RWPE1 (cell line): ENCODE measurements around the gene CASZ1.

Experiments used
- CTCF ChIA-PET: fragments of 350-600 bp; sonication (Branson Sonifier 250); formaldehyde crosslinking; extraction: SDS; loops from one replicate; lab custom pipeline; 2021; lab: Yijun Ruan, JAX
- POLR2A ChIA-PET: fragments of 400-600 bp; formaldehyde crosslinking; extraction: SDS; loops from one replicate; lab custom pipeline; 2020; ENCODE audit warnings: antibody characterized with exemption; ENCODE audit not compliant: low non-redundant PET; lab: Yijun Ruan, JAX
- DNase-seq: peaks from one replicate; pipeline ENCODE4 v3.0.0; 2012; ENCODE audit warnings: low spot score
- H3K27ac ChIP-seq: fragments of 450-650 bp; 2 replicates; pipeline ENCODE4 v1.5.1; 2017
- TF ChIP-seq, protein P1 (sequence below): fragments of 450-650 bp; conservative IDR thresholded peaks from 2 replicates; pipeline ENCODE4 v1.5.1; 2017; ENCODE audit warnings: low read depth, mild to moderate bottlenecking

CASZ1 gene

DNA sequence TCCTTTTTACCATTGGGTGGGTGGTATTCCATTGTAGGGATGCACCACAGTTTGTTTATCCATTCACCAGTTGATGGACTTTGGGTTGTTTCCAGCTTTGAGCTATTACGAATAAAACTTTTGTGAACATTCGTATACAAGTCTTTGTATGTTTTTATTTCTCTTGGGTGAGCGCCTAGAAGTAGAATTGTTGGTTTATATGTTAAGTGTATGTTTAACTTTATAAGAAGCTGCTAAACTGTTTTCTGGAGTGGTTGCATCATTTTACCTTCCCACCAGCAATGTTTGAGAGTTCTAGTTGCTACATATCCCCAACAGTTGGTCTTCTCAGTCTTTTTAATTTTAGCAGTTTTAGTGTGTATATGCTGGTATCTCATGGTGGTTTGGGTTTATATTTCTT, 189.2 kb downstream of the CASZ1 start:
- CTCF ChIA-PET, result no interaction called here
- no peak for DNase-seq
- TF ChIP-seq, protein P1, sequence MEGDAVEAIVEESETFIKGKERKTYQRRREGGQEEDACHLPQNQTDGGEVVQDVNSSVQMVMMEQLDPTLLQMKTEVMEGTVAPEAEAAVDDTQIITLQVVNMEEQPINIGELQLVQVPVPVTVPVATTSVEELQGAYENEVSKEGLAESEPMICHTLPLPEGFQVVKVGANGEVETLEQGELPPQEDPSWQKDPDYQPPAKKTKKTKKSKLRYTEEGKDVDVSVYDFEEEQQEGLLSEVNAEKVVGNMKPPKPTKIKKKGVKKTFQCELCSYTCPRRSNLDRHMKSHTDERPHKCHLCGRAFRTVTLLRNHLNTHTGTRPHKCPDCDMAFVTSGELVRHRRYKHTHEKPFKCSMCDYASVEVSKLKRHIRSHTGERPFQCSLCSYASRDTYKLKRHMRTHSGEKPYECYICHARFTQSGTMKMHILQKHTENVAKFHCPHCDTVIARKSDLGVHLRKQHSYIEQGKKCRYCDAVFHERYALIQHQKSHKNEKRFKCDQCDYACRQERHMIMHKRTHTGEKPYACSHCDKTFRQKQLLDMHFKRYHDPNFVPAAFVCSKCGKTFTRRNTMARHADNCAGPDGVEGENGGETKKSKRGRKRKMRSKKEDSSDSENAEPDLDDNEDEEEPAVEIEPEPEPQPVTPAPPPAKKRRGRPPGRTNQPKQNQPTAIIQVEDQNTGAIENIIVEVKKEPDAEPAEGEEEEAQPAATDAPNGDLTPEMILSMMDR, result no peak
- POLR2A ChIA-PET, result no interaction called here
- H3K27ac ChIP-seq, result no peak overlapping the region

DNA sequence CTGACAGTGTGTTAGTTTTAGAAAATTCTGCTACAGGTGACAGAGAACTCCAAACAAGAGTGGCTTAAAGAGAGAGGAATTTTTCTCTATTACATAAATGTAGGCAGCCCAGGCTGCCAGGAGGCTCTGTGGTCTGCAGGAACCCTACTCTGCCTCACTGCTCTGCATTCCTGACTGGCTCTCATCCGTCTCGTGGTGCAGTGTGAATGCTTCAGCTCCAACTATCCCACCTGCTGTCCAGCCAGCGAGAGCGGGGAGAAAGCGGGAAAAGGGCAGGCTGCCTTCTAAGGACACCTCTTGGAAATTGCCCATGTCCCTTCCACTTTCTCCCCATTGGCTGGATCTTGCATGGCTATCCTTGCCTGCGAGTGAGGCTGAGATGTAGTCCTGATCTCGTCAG, 190.4 kb downstream of the CASZ1 start:
- H3K27ac ChIP-seq, result no peak overlapping the region
- POLR2A ChIA-PET, result no interaction called here
- no peak for DNase-seq
- TF ChIP-seq, protein P1, result no peak
- CTCF ChIA-PET, result interaction anchor here (0.7 kb wide), 1 partner anchor 315 kb away, joined by 3 read pairs; no protein-coding TSS in a partner anchor

DNA sequence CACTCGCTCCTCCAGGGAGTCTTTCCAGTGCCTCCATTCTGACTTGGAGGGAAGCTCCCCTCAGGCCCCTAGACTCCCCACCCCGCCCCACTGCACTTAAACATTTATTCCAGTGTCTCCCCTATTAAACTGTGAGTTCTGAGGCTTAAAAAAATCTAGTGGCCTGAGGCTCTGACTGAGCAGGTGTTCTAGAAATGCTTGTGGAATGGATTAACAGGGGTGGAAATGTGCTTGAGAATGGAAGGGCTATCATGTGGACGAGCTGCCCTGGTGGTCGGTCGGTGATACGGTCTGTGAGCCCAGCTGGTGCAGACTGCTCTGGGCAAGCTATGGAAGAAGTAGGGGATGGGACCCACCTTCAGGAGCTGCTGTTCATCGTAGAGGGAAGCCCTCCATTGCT, 191.5 kb downstream of the CASZ1 start:
- H3K27ac ChIP-seq, result no peak overlapping the region
- TF ChIP-seq, protein P1, result no peak
- no peak for DNase-seq
- ChIA-PET POLR2A (no interaction called here), CTCF (no interaction called here)

DNA sequence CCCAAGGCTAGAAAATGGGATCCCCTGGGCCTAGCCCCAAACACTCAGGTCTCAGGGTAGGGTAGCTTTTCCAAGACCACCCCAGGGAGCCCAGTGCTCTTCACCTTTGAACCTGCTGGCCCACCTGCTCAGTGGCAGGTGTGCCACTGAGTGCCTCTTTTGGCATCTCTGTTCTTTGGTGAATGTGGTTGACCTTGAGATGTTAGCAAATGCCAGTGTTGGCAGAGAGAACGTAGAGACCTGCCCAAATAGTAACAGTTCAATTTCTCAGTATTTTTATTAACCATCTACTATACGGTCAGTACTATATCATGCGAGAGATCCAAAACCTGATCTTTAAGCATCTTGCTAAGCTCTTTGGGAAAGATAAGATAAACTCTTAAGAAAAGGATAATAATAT, 193.5 kb downstream of the CASZ1 start:
- CTCF ChIA-PET, result interaction anchor here (0.6 kb wide), 2 partner anchors 59 to 79 kb away, joined by 3 read pairs; no protein-coding TSS in a partner anchor
- TF ChIP-seq, protein P1, result no peak
- no peak for DNase-seq
- POLR2A ChIA-PET, result no interaction called here
- peak overlapping the region; percentile 53 for H3K27ac ChIP-seq

DNA sequence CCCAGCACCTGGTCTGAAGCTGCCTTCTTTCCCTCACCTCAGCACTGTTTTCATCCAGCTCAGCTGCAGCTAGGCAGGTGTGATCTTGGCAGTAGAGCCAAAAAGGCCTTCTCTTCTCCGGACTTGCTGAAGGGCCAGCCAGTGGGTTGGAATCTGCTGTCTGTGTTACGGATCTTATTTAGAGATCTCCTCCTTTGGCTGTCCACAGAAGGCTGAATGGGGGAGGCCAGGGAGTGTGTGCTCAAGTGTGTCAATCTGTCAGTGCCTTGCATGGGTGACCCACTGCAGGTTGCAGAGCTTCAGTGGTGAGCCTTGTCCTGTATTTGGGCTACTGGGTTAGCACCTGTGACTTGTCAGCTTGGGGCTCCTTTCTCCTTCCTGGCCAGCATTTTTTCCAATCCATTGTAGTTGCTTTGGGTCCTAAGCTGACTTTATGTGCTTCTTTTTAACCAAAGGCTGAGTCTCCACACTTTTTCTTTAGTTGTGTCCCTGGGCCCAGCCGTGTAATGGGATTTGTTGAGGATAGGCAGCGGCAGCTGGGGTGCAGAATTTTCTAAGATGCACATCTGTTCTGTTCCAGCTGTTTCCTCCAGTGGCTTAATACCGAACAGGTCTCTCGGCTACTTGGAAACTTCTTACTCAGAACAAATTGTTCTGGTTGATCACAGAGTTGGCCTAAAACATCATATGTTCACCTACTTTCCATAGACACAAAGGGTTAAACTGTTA, 194.9 kb downstream of the CASZ1 start:
- DNase-seq, result no peak
- TF ChIP-seq, protein P1, result no peak
- ChIA-PET CTCF (interaction anchor here (0.9 kb wide), 1 partner anchor 21 kb away, joined by 3 read pairs; no protein-coding TSS in a partner anchor), POLR2A (no interaction called here)
- H3K27ac ChIP-seq, result peak overlapping the region; percentile 88

DNA sequence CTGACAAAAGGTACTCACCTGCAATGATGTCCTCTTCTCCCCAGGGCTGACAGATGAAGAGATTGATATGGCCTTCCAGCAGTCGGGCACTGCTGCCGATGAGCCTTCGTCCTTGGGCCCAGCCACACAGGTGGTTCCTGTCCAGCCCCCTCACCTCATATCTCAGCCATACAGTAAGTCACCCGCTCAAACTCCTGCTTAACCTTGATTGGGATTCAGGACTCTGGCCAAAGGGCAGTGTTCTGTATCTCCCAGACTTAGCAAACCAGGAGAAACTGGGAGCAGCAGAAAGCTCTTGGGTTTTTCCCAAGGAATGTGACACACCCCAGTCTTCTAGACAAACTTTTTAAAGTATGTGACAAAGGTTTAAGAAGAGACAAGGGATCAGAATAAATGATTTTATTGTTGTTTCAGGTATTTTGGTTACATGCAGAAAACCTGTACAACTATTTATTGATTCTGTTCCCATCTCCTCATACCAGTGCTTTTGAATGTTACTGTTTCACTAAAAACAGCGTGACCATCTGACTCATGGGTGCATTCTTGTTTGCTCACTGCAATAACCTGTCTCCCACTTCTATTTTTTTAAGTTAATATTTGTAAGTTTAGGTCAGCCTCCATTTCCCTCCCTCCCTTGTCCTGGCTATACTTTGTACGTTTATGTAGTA, 197.1 kb downstream of the CASZ1 start:
- ChIA-PET POLR2A (no interaction called here), CTCF (interaction anchor here (0.6 kb wide), 1 partner anchor 15 kb away, joined by 3 read pairs; no protein-coding TSS in a partner anchor)
- peak; percentile 68 for DNase-seq
- TF ChIP-seq, protein P1, result no peak
- peak overlapping the region; percentile 89 for H3K27ac ChIP-seq
